GM21529 (cell line): ENCODE data around the gene ALDH18A1.

Experiments used
- ATAC-seq: cut with Tn5 transposase; IDR thresholded peaks from one replicate; pipeline ENCODE4 v1.9.1; 2021; ENCODE audit not compliant: unreplicated experiment

ALDH18A1 gene

GRCh38 chr10:95559471-95559870 lies 97.0 kb downstream of the ALDH18A1 start:
- no peak for ATAC-seq

- ATAC-seq = no peak
Measured at GRCh38 chr10:95558593-95559320, 97.8 kb downstream of the ALDH18A1 start.

- ATAC-seq = no peak
Measured at GRCh38 chr10:95556994-95557767, 99.3 kb downstream of the ALDH18A1 start.
